ENCODE results near the gene RNF32.

The RNF32 gene

GRCh38 chr7:156640257-156640948 lies at the start of gene RNF32:
TSS of gene RNF32 (plus strand) at chr7:156640774. CDS start at chr7:156643878, 3,104 bp downstream.
- peak; percentile 10 to 94 (median 88) for DNase-seq

- no peak for DNase-seq
Measured at GRCh38 chr7:156592155-156592884, 48.3 kb upstream of the RNF32 start.

GRCh38 chr7:156594283-156595080 lies 46.1 kb upstream of the RNF32 start:
- DNase-seq, result no peak

GRCh38 chr7:156600496-156600895 lies 40.1 kb upstream of the RNF32 start:
- DNase-seq, result no peak

- DNase-seq, result no peak
Measured at GRCh38 chr7:156602283-156602682, 38.3 kb upstream of the RNF32 start.

- no peak for DNase-seq
Measured at GRCh38 chr7:156603011-156603410, 37.6 kb upstream of the RNF32 start.

- DNase-seq, result no peak
Measured at GRCh38 chr7:156603629-156604028, 36.9 kb upstream of the RNF32 start.

GRCh38 chr7:156604311-156604710 lies 36.3 kb upstream of the RNF32 start:
- no peak for DNase-seq

GRCh38 chr7:156604836-156605695 lies 35.5 kb upstream of the RNF32 start:
- DNase-seq, result no peak

GRCh38 chr7:156606135-156606534 lies 34.4 kb upstream of the RNF32 start:
- no peak for DNase-seq

- DNase-seq, result no peak
Measured at GRCh38 chr7:156606691-156607331, 33.8 kb upstream of the RNF32 start.

- DNase-seq, result no peak
Measured at GRCh38 chr7:156607332-156608172, 33.0 kb upstream of the RNF32 start.

- no peak for DNase-seq
Measured at GRCh38 chr7:156608173-156608478, 32.4 kb upstream of the RNF32 start.

- DNase-seq, result no peak
Measured at GRCh38 chr7:156609010-156609877, 31.3 kb upstream of the RNF32 start.

GRCh38 chr7:156610130-156610529 lies 30.4 kb upstream of the RNF32 start:
- DNase-seq, result no peak

- no peak for DNase-seq
Measured at GRCh38 chr7:156610601-156611000, 30.0 kb upstream of the RNF32 start.

- DNase-seq, result no peak
Measured at GRCh38 chr7:156611014-156612010, 29.3 kb upstream of the RNF32 start.

All from anterior cingulate cortex (tissue), 58 donors.